Astrocyte (in vitro differentiated cells and primary cell): ENCODE measurements around the gene PDLIM5. TPM values are rescaled to one million over a fixed set of nuclear protein-coding genes. Genes with fewer than 3 reads are reported as not detected.

Source experiments
- DNase-seq: peaks from one replicate; pipeline ENCODE4 v3.0.0-alpha.2; 2010; ENCODE audit warnings: low read depth
- FAIRE-seq: peaks from 2 replicates; lab custom pipeline; 2011; peaks lifted over from hg19 to GRCh38; lab: Jason Lieb, UNC
- H2AFZ ChIP-seq: 2 replicates; pipeline ENCODE4 v1.6.0; 2012; ENCODE audit warnings: low read depth, low read length, inconsistent platforms
- H3K27ac ChIP-seq: 2 replicates; pipeline ENCODE4 v1.5.1; 2011; ENCODE audit warnings: low read depth, low read length, inconsistent platforms
- H3K27me3 ChIP-seq: 2 replicates; pipeline ENCODE4 v1.6.0; 2011; ENCODE audit warnings: low read length, inconsistent platforms; ENCODE audit not compliant: insufficient read depth
- H3K36me3 ChIP-seq: 2 replicates; pipeline ENCODE4 v1.5.1; 2011; ENCODE audit warnings: low read length, inconsistent platforms; ENCODE audit not compliant: insufficient read depth
- H3K4me1 ChIP-seq: 2 replicates; pipeline ENCODE4 v1.5.1; 2011; ENCODE audit warnings: low read length, inconsistent platforms; ENCODE audit not compliant: insufficient read depth
- H3K4me2 ChIP-seq: 2 replicates; pipeline ENCODE4 v1.6.0; 2012; ENCODE audit warnings: low read length, inconsistent platforms
- H3K4me3 ChIP-seq: 2 replicates; pipeline ENCODE4 v1.5.1; 2011; ENCODE audit warnings: low read depth, mild to moderate bottlenecking, low read length, inconsistent platforms; ENCODE audit not compliant: insufficient read depth
- H3K79me2 ChIP-seq: 2 replicates; pipeline ENCODE4 v1.6.0; 2012; ENCODE audit warnings: mild to moderate bottlenecking, low read length, inconsistent platforms; ENCODE audit not compliant: insufficient read depth
- H3K9ac ChIP-seq: 2 replicates; pipeline ENCODE4 v1.6.0; 2012; ENCODE audit warnings: mild to moderate bottlenecking, low read length, inconsistent platforms
- H3K9me3 ChIP-seq: 2 replicates; pipeline ENCODE4 v1.5.1; 2012; ENCODE audit warnings: low read depth, mild to moderate bottlenecking, low read length, inconsistent platforms; ENCODE audit not compliant: insufficient read depth
- H4K20me1 ChIP-seq: 2 replicates; pipeline ENCODE4 v1.6.0; 2012; ENCODE audit warnings: low read length, inconsistent platforms; ENCODE audit not compliant: insufficient read depth
- H3K27ac Mint-ChIP-seq: one replicate; pipeline ENCODE4 v1.8.0; 2021; ENCODE audit warnings: mild to moderate bottlenecking, mixed read lengths; ENCODE audit not compliant: unreplicated experiment
- H3K27me3 Mint-ChIP-seq: one replicate; pipeline ENCODE4 v1.8.0; 2021; ENCODE audit warnings: low read depth, mixed read lengths; ENCODE audit not compliant: unreplicated experiment
- H3K36me3 Mint-ChIP-seq: one replicate; pipeline ENCODE4 v1.8.0; 2021; ENCODE audit warnings: low read depth, mixed read lengths; ENCODE audit not compliant: unreplicated experiment
- H3K4me1 Mint-ChIP-seq: one replicate; pipeline ENCODE4 v1.8.0; 2021; ENCODE audit warnings: low read depth, mixed read lengths; ENCODE audit not compliant: unreplicated experiment
- H3K4me3 Mint-ChIP-seq: one replicate; pipeline ENCODE4 v1.8.0; 2021; ENCODE audit warnings: mild to moderate bottlenecking, moderate library complexity, mixed read lengths; ENCODE audit not compliant: unreplicated experiment
- H3K9me3 Mint-ChIP-seq: one replicate; pipeline ENCODE4 v1.8.0; 2021; ENCODE audit warnings: mild to moderate bottlenecking, mixed read lengths; ENCODE audit not compliant: unreplicated experiment
- CTCF ChIP-seq: IDR thresholded peaks from 2 replicates; pipeline ENCODE4 v1.5.1; 2011; ENCODE audit warnings: low read depth, mild to moderate bottlenecking, inconsistent platforms, low read length, moderate library complexity; ENCODE audit not compliant: insufficient read depth
- EZH2 ChIP-seq: IDR thresholded peaks from 2 replicates; pipeline ENCODE4 v1.6.1; 2012; ENCODE audit warnings: mild to moderate bottlenecking, low read length, inconsistent platforms; ENCODE audit not compliant: insufficient read depth
- total RNA-seq: library from RNA; stranded (reverse); gene quantifications from 2 replicates; pipeline ENCODE4 v1.2.1, GENCODE V29; 2021

Gene PDLIM5
- total RNA-seq, 1 donor from 2014 or later = 181 TPM

- no peak for TF ChIP-seq CTCF
- no peak for TF ChIP-seq EZH2
- no peak overlapping the region for H3K27ac ChIP-seq
- Mint-ChIP-seq H3K36me3 (peaks cover 7% of the 10 kb centered on the region), H3K27ac (peak overlapping the region; percentile 41), H3K9me3 (no peaks in the 10 kb centered on the region), H3K4me1 (peaks cover 42% of the 10 kb centered on the region), H3K27me3 (no peaks in the 10 kb centered on the region), H3K4me3 (peak overlapping the region; percentile 42)
- H3K9ac ChIP-seq = peak overlapping the region; percentile 24
- H4K20me1 ChIP-seq = peaks cover 80% of the 10 kb centered on the region
- peak overlapping the region; percentile 40 for H3K4me3 ChIP-seq
- H3K9me3 ChIP-seq = no peaks in the 10 kb centered on the region
- FAIRE-seq = no peak
- H3K4me2 ChIP-seq = peak overlapping the region; percentile 78
- H3K27me3 ChIP-seq = no peaks in the 10 kb centered on the region
- H3K79me2 ChIP-seq = peaks cover 100% of the 10 kb centered on the region
- no peak for DNase-seq
- H2AFZ ChIP-seq = no peak overlapping the region
- H3K36me3 ChIP-seq = peaks cover 39% of the 10 kb centered on the region
- peaks cover 17% of the 10 kb centered on the region for H3K4me1 ChIP-seq
Observed at GRCh38 chr4:94457692-94458106, 6.0 kb downstream of the PDLIM5 start.

GRCh38 chr4:94458682-94459081 is 6.9 kb downstream of the PDLIM5 start:
- Histone ChIP-seq H3K9ac (no peak overlapping the region), H3K79me2 (peaks cover 100% of the 10 kb centered on the region), H2AFZ (no peak overlapping the region), H3K36me3 (peaks cover 42% of the 10 kb centered on the region), H3K27ac (no peak overlapping the region), H3K4me2 (peak overlapping the region; percentile 40), H3K4me1 (peaks cover 20% of the 10 kb centered on the region), H4K20me1 (peaks cover 79% of the 10 kb centered on the region), H3K9me3 (no peaks in the 10 kb centered on the region), H3K27me3 (no peaks in the 10 kb centered on the region), H3K4me3 (no peak overlapping the region)
- peaks cover 7% of the 10 kb centered on the region for H3K36me3 Mint-ChIP-seq
- no peaks in the 10 kb centered on the region for H3K27me3 Mint-ChIP-seq
- no peaks in the 10 kb centered on the region for H3K9me3 Mint-ChIP-seq
- peak overlapping the region; percentile 49 for H3K27ac Mint-ChIP-seq
- TF ChIP-seq EZH2 (no peak), CTCF (no peak)
- FAIRE-seq (no peak), DNase-seq (no peak)
- H3K4me3 Mint-ChIP-seq = peak overlapping the region; percentile 55
- H3K4me1 Mint-ChIP-seq = peaks cover 46% of the 10 kb centered on the region

DNA sequence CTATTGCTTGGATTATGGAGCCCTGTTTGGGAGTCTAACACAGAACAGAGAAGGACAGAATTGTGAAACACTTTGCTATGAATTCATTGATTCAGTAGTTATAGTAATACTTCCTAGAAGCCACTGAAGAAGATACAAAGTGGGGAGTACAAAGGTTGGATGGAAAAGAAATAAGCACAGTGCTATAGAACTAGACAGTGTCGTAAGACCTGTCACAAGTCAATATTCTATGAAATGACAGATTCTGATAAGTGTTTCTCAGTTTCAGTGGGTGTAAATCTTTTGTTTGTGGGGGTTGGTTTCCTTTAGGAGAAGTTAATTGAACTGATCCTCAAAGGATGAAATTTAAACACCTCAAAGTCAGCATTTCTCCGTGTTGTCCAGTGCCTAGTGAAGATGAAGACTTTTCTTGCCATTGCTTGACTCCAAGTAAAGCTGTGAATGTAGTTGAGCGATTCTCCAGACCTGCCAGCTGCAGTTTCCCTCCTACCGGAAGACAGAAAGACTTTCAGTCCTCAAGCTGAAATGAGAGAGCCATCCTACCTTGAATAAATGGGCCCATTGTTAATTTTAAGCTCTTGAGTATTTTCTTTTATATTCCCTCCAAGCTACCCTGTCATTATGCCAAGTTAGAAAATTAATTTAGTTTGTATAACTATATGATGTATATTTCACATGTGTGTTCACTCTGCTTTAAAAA is 7.9 kb downstream of the PDLIM5 start:
- TF ChIP-seq CTCF (no peak), EZH2 (no peak)
- Mint-ChIP-seq H3K9me3 (no peaks in the 10 kb centered on the region), H3K27me3 (no peaks in the 10 kb centered on the region), H3K4me1 (peaks cover 44% of the 10 kb centered on the region), H3K36me3 (peaks cover 7% of the 10 kb centered on the region), H3K4me3 (no peak overlapping the region), H3K27ac (no peak overlapping the region)
- Histone ChIP-seq H3K4me1 (peaks cover 19% of the 10 kb centered on the region), H3K36me3 (peaks cover 42% of the 10 kb centered on the region), H4K20me1 (peaks cover 82% of the 10 kb centered on the region), H3K27ac (no peak overlapping the region), H3K4me3 (no peak overlapping the region), H2AFZ (no peak overlapping the region), H3K9me3 (no peaks in the 10 kb centered on the region), H3K9ac (no peak overlapping the region), H3K4me2 (peak overlapping the region; percentile 40), H3K27me3 (no peaks in the 10 kb centered on the region), H3K79me2 (peaks cover 100% of the 10 kb centered on the region)
- FAIRE-seq (no peak), DNase-seq (no peak)
